AG09309 (cell line): Measurements from ENCODE around the gene DLD.

Source experiments
- DNase-seq: peaks from one replicate; pipeline ENCODE4 v3.0.0-alpha.2; 2010; ENCODE audit warnings: low read depth
- H3K4me3 ChIP-seq: 2 replicates; pipeline ENCODE4 v1.5.1; 2011; ENCODE audit warnings: mild to moderate bottlenecking, low read depth, low read length, moderate library complexity; ENCODE audit not compliant: control insufficient read depth
- CTCF ChIP-seq: IDR thresholded peaks from 2 replicates; pipeline ENCODE4 v1.5.1; 2011; ENCODE audit warnings: mild to moderate bottlenecking, low read depth, low read length, inconsistent platforms; ENCODE audit not compliant: insufficient read depth, control insufficient read depth; ENCODE audit errors: missing control alignments

The DLD gene

GRCh38 chr7:107900496-107901015 is 9.6 kb downstream of the DLD start:
- DNase-seq = no peak

DNA sequence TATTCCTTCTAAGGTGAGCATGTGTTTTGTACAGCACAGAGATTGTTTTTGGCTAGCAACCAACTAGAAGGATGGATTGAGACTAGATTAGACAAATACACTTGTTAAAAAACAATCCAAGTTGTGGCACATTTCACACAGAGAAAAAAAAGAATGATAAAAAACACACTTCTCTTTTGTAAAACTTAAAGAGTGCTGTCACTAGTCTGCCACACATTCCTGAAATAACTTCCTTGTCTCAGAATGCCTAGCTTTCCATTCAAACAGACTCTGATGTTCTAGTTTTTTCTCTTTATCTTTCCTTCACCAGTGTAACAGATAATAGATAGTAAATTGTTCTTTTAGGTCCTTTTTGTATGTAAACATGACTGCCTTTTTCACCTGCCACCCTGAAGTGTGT is 11.4 kb downstream of the DLD start:
- no peak for DNase-seq
- H3K4me3 ChIP-seq = no peak overlapping the region
- TF ChIP-seq CTCF = no peak

More at GRCh38 chr7:107900496-107901015, 9.6 kb downstream of the DLD start:
- H3K4me3 ChIP-seq = no peak overlapping the region
- no peak for TF ChIP-seq CTCF

DNA sequence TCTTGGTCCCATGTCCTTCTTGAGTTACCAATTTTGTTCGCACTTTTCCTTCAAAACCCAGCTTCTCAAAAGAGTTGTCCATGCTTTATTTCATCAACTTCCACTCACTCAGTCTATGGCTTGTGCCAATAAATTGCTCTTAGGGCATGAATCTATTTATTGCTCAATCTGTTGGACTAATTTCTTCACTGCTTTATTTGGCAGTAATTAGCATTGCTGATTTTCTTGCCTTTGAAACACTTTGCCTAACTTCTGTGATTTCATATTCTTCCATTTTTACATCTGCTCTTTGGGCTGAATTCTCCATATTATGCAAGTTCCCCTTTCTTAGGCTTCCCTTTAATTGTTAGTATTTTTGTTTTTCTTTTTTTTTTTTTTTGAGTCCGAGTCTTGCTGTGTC is 16.8 kb downstream of the DLD start:
- TF ChIP-seq CTCF = no peak
- H3K4me3 ChIP-seq = no peak overlapping the region
- no peak for DNase-seq

- H3K4me3 ChIP-seq = no peak overlapping the region
- TF ChIP-seq CTCF = no peak
- DNase-seq = no peak
Measured at GRCh38 chr7:107909445-107909844, 18.5 kb downstream of the DLD start.

DNA sequence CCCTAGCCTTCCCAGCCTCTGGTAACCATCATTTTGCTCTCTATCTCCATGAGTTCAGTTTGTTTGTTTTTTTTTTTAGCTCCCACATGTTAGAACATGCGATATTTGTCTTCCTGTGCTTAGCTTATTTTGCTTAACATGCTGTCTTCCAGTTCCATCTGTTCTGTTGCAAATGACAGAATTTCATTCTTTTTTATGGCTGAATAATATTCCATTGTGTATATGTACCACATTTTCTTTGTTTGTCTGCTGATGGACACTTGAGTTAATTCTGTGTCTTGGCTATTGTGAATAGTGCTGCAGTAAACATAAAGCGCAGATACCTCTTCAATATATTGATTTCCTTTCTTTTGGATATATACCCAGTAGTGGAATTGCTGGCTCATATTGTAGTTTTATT is 21.0 kb downstream of the DLD start:
- DNase-seq = no peak
- no peak for TF ChIP-seq CTCF
- no peak overlapping the region for H3K4me3 ChIP-seq

DNA sequence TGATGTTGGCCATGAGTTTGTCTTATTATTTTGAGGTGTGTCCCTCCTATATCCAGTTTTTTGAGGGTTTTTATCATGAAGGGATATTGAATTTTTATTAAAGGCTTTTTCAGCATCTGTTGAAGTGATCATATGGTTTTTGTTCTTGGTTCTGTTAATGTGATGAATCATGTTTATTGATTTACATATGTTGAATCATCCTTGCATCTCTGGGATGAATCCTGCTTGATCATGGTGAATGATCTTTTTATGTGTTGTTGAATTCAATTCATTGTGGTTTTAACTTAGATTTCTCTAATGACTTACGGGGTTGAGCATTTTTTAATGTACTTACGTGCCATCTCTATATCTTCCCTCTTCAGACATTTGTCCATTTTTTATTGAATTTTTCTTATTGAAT is 22.9 kb downstream of the DLD start:
- no peak for DNase-seq
- no peak for TF ChIP-seq CTCF
- no peak overlapping the region for H3K4me3 ChIP-seq

- DNase-seq = no peak
- H3K4me3 ChIP-seq = no peak overlapping the region
- no peak for TF ChIP-seq CTCF
Measured at GRCh38 chr7:107914831-107915230, 23.8 kb downstream of the DLD start.
